AG04450 (cell line): ENCODE results near the gene ZDHHC1. TPM values are rescaled to one million over a fixed set of nuclear protein-coding genes. Genes with fewer than 3 reads are reported as not detected.
A peak's percentile ranks its signal among the peaks of the same experiment; 100 is the strongest.

Experiments used
- CTCF ChIA-PET: fragments of 300-600, 350-600 bp; formaldehyde crosslinking; extraction: SDS; loops from one replicate; lab custom pipeline; 2022; ENCODE audit warnings: antibody characterized with exemption, inconsistent platforms; lab: Charles Lee
- POLR2A ChIA-PET: fragments of 350-600 bp; formaldehyde crosslinking; extraction: SDS; loops from one replicate; lab custom pipeline; 2021; ENCODE audit warnings: antibody characterized with exemption, inconsistent platforms; lab: Yijun Ruan, JAX
- DNase-seq: peaks from one replicate; pipeline ENCODE4 v3.0.0-alpha.2; 2011; ENCODE audit warnings: low read depth, low spot score
- H3K27ac ChIP-seq: one replicate; pipeline ENCODE4 v1.5.1; 2012; ENCODE audit warnings: low read depth, low read length, control low read depth
- H3K27me3 ChIP-seq: one replicate; pipeline ENCODE4 v1.6.0; 2012; ENCODE audit warnings: low read length; ENCODE audit not compliant: control insufficient read depth, insufficient read depth
- H3K4me3 ChIP-seq: 2 replicates; pipeline ENCODE4 v1.5.1; 2011; ENCODE audit warnings: mild to moderate bottlenecking, low read depth, low read length, control low read depth
- H3K9me3 ChIP-seq: 2 replicates; pipeline ENCODE4 v1.5.1; 2012; ENCODE audit warnings: low read length; ENCODE audit not compliant: control insufficient read depth, insufficient read depth
- polyA plus RNA-seq: library from polyadenylated mRNA; depleted of rRNA; stranded (reverse); fragments of >200 nt; gene quantifications from 2 replicates; pipeline ENCODE4 v1.2.3, GENCODE V29; 2011
- TF ChIP-seq, protein P1 (sequence below): IDR thresholded peaks from 2 replicates; pipeline ENCODE4 v1.5.1; 2011; ENCODE audit warnings: low read depth, low read length, control low read depth, inconsistent platforms

Gene ZDHHC1
- polyA plus RNA-seq, 1 experiment, result 1.9 TPM

DNA sequence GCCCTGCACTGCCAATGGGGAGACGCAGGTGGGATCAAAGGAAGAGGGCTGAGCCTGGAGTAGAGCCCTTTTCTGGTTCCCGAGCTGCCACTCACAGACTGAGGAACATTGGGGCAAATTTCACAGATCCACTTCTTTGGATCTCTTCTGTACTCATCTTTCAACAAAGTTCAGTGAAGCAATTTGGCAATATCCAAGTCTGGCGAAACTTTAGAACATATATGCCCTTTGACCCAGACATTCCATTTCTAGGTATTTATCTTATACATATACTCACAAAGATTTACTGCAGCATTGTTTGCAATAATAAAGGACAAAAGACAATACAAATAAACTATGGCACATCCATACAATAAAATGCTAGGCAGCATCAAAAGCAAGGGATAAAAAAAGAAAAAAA, 4.9 kb downstream of the ZDHHC1 start:
- Histone ChIP-seq H3K27me3 (no peaks in the 10 kb centered on the region), H3K9me3 (no peaks in the 10 kb centered on the region; the same call in 1 of the 2 replicates), H3K4me3 (no peak overlapping the region), H3K27ac (no peak overlapping the region)
- TF ChIP-seq, protein P1, sequence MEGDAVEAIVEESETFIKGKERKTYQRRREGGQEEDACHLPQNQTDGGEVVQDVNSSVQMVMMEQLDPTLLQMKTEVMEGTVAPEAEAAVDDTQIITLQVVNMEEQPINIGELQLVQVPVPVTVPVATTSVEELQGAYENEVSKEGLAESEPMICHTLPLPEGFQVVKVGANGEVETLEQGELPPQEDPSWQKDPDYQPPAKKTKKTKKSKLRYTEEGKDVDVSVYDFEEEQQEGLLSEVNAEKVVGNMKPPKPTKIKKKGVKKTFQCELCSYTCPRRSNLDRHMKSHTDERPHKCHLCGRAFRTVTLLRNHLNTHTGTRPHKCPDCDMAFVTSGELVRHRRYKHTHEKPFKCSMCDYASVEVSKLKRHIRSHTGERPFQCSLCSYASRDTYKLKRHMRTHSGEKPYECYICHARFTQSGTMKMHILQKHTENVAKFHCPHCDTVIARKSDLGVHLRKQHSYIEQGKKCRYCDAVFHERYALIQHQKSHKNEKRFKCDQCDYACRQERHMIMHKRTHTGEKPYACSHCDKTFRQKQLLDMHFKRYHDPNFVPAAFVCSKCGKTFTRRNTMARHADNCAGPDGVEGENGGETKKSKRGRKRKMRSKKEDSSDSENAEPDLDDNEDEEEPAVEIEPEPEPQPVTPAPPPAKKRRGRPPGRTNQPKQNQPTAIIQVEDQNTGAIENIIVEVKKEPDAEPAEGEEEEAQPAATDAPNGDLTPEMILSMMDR, result no peak
- POLR2A ChIA-PET, result no interaction called here
- no peak for DNase-seq
- CTCF ChIA-PET, result interaction anchor here (0.7 to 2.2 kb wide), 3 partner anchors 17 to 539 kb away, joined by 3 to 7 read pairs (median 3); partner anchors contain the start of gene TPPP3

DNA sequence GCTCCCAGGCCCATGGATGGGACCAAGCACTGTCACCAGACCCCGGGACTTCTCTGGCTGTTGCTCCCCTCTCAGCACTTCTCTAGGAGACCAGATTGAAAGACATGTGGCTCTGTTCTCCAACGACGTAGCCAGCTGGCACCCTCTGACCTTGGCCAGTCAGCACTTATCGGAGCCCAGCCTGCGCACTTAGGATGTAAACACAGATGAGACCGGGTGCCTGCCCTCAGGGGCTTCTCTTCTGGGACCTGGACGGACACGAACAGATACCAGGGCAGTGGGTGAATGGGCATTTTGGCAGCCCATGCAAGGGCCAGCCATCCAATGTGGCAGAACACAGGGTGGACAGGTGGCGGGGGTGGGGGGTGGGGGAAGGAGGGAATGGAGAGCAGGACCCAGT, 6.6 kb downstream of the ZDHHC1 start:
- no peak for DNase-seq
- Histone ChIP-seq H3K27me3 (no peaks in the 10 kb centered on the region), H3K4me3 (no peak overlapping the region), H3K9me3 (no peaks in the 10 kb centered on the region; the same call in 1 of the 2 replicates), H3K27ac (no peak overlapping the region)
- CTCF ChIA-PET, result no interaction called here
- TF ChIP-seq, protein P1, result no peak
- POLR2A ChIA-PET, result no interaction called here

DNA sequence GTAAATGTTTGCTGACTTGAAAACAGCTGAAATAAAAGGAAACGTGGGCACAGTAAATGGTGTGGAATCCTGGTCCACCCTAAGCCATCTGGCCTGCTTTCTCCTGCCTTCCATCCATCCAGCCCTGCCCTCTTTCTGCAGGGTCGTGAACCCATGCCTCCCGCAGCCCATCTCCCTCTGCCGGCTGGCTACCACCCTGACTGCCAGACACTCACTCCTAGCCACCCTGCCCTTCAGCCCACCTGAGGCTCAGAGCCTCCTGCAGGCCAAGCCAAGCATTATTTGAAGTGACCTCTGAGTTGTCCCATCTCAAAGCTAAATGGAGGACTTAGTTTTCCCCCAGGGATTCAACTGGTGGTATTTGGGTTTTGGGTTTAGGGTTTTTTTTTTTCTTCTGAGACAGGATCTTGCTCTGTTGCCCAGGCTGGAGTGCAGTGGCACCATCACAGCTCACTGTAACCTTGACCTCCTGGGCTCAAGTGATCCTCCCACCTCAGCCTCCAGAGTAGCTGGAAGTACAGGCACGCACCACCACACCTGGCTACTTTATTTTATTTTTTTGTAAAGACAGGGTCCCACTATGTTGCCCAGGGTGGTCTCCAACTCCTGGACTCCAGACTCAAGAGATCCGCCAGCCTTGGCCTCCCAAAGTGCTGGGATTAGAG, 8.4 kb downstream of the ZDHHC1 start:
- CTCF ChIA-PET, result interaction anchor here (0.6 to 1.7 kb wide), 4 partner anchors 8 to 148 kb away, joined by 3 to 7 read pairs (median 5); partner anchors contain the start of gene TPPP3
- no peak overlapping the region for H3K27ac ChIP-seq
- no peaks in the 10 kb centered on the region for H3K27me3 ChIP-seq
- POLR2A ChIA-PET, result interaction anchor here (0.6 kb wide), 1 partner anchor 141 kb away, joined by 4 read pairs; no protein-coding TSS in a partner anchor
- DNase-seq, result no peak
- TF ChIP-seq, protein P1, result peak; percentile 14; the same call in 1 of the 2 replicates
- H3K9me3 ChIP-seq, result no peaks in the 10 kb centered on the region; the same call in 1 of the 2 replicates
- H3K4me3 ChIP-seq, result no peak overlapping the region

DNA sequence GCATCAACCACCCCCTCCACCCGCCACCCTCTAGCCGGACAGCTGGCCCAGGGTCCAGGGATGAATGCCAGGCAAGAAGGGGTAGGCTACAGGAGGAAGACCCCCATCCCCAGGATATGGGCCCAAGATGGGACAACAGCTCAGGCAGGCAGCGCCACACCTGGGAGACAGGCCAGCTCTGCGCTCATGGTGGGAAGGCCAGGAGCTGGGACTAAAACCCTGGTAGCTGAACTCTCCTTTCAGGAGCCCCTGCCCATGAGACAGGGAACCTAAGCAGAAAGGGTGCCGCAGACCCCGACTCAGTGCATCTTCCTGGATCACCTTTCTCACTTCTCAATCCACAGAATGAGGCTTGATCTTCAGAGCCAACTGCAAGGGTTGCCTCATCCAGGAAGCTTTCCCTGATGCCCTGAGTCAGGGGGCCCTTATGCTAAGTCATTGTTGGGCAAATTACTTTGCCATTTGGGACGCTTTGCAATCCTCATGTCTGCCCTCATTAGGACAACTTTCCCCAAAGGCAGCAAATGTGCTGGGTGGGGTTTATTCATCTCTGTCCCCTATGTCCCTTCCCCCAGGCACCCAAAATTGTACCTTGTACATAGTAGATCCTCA, 9.0 kb downstream of the ZDHHC1 start:
- H3K4me3 ChIP-seq, result no peak overlapping the region
- peak overlapping the region; percentile 88 for H3K27ac ChIP-seq
- CTCF ChIA-PET, result interaction anchor here (1.1 to 1.7 kb wide), 2 partner anchors 10 to 14 kb away, joined by 3 to 6 read pairs; partner anchors contain the start of genes TPPP3 and ZDHHC1
- H3K27me3 ChIP-seq, result no peaks in the 10 kb centered on the region
- no peak for DNase-seq
- no peaks in the 10 kb centered on the region; the same call in 1 of the 2 replicates for H3K9me3 ChIP-seq
- POLR2A ChIA-PET, result interaction anchor here (0.6 kb wide), 1 partner anchor 140 kb away, joined by 4 read pairs; no protein-coding TSS in a partner anchor
- TF ChIP-seq, protein P1, result no peak
